Lower leg skin (tissue), 4 donors: ENCODE measurements around the gene MAP7. TPM values are rescaled to one million over a fixed set of nuclear protein-coding genes. Genes with fewer than 3 reads are reported as not detected.

Source experiments
- DNase-seq, 2 donors: peaks; one replicate each; pipeline ENCODE4 v3.0.0-alpha.2; 2019; ENCODE audit warnings: low spot score in 2 of 2
- H3K4me3 ChIP-seq: fragments of 200-600 bp; sonication (generic); 2 replicates; pipeline ENCODE4 v1.5.1; 2017; ENCODE audit warnings: mild to moderate bottlenecking, low read depth; ENCODE audit not compliant: poor library complexity, severe bottlenecking
- CTCF ChIP-seq, 3 donors: fragments of 450-650 bp; IDR thresholded peaks; one replicate each; pipeline ENCODE4 v1.5.1; 2016; ENCODE audit warnings: antibody characterized with exemption in 3 of 3, mild to moderate bottlenecking in 3 of 3, moderate library complexity in 2 of 3
- POLR2A ChIP-seq, 2 donors: fragments of 450-650 bp; IDR thresholded peaks; one replicate each; pipeline ENCODE4 v1.6.1; 2016 to 2017; ENCODE audit warnings: antibody characterized with exemption in 2 of 2, mild to moderate bottlenecking in 1 of 2, moderate library complexity in 1 of 2
- WGBS, 2 donors: methylation state at CpG; one replicate each; pipeline ENCODE4 v1.1.5; 2018; 5-methylcytosine and 5-hydroxymethylcytosine counted together
- intact Hi-C: fragments of 100-400 bp; cut with DNase I; formaldehyde crosslinking; loops from one replicate; pipeline ENCODE4 v1.15.0; 2023; ENCODE audit warnings: low total_unique reads
- total RNA-seq, 4 donors: library from RNA; depleted of rRNA; stranded (reverse); fragments of >200 nt; gene quantifications; one replicate each; pipeline ENCODE4 v1.1.0, GENCODE V29; 2016

Gene MAP7
- total RNA-seq, 4 donors from 2014 or later: 32.5 to 41.8 (median 39.0) TPM

GRCh38 chr6:136474241-136474640 lies 76.0 kb downstream of the MAP7 start:
- intact Hi-C loops: no loop called here
- 90 to 91% methylated on average over 6 of the region's 6 CpGs for WGBS, 2 donors
- no peak for DNase-seq
- TF ChIP-seq CTCF (IDR thresholded peaks at IDR 0.05) (no peak), POLR2A (IDR thresholded peaks at IDR 0.05) (no peak)
- no peak overlapping the region for H3K4me3 ChIP-seq

GRCh38 chr6:136471922-136472321 lies 78.3 kb downstream of the MAP7 start:
- intact Hi-C loops: no loop called here
- no peak for DNase-seq
- WGBS, 2 donors: 90 to 91% methylated on average over 1 of the region's 1 CpG
- TF ChIP-seq CTCF (IDR thresholded peaks at IDR 0.05) (no peak), POLR2A (IDR thresholded peaks at IDR 0.05) (no peak)
- H3K4me3 ChIP-seq: no peak overlapping the region

- no peak for DNase-seq
- intact Hi-C loops: no loop called here
- no peak for TF ChIP-seq POLR2A (IDR thresholded peaks at IDR 0.05)
- no peak for TF ChIP-seq CTCF (IDR thresholded peaks at IDR 0.05)
- H3K4me3 ChIP-seq: no peak overlapping the region
- 68 to 71% methylated on average over 5 of the region's 5 CpGs for WGBS, 2 donors
Observed at GRCh38 chr6:136471372-136471771, 78.8 kb downstream of the MAP7 start.

- intact Hi-C loops: no loop called here
- TF ChIP-seq POLR2A (IDR thresholded peaks at IDR 0.05): no peak
- TF ChIP-seq CTCF (IDR thresholded peaks at IDR 0.05): no peak
- no peak for DNase-seq
- 66 to 79% methylated on average over 5 of the region's 5 CpGs for WGBS, 2 donors
- H3K4me3 ChIP-seq: no peak overlapping the region
Observed at GRCh38 chr6:136470044-136470443, 80.2 kb downstream of the MAP7 start.

- WGBS, 2 donors: 85 to 88% methylated on average over 2 of the region's 2 CpGs
- intact Hi-C loops: no loop called here
- no peak overlapping the region for H3K4me3 ChIP-seq
- no peak for DNase-seq
- TF ChIP-seq POLR2A (IDR thresholded peaks at IDR 0.05) (no peak), CTCF (IDR thresholded peaks at IDR 0.05) (no peak)
Observed at GRCh38 chr6:136469154-136469553, 81.1 kb downstream of the MAP7 start.

- no peak for TF ChIP-seq CTCF (IDR thresholded peaks at IDR 0.05)
- TF ChIP-seq POLR2A (IDR thresholded peaks at IDR 0.05): no peak
- no peak overlapping the region for H3K4me3 ChIP-seq
- 89 to 93% methylated on average over 3 of the region's 3 CpGs for WGBS, 2 donors
- DNase-seq: no peak
- intact Hi-C loops: no loop called here
Observed at GRCh38 chr6:136468711-136469110, 81.5 kb downstream of the MAP7 start.
